NCI-H226 (cell line): ENCODE data around the gene ADAMTS19.
"Not testable (repeated sequence)": the region's sequence is repeated elsewhere in the genome, so short reads cannot be mapped to it uniquely, and the experiment has no call there.

Source experiments
- DNase-seq: peaks from one replicate; pipeline ENCODE4 v3.0.0-alpha.2; 2015

The ADAMTS19 gene

GRCh38 chr5:129474544-129474943 is 14.4 kb downstream of the ADAMTS19 start:
- no peak for DNase-seq

- no peak for DNase-seq
Measured at GRCh38 chr5:129476751-129477150, 16.7 kb downstream of the ADAMTS19 start.

DNA sequence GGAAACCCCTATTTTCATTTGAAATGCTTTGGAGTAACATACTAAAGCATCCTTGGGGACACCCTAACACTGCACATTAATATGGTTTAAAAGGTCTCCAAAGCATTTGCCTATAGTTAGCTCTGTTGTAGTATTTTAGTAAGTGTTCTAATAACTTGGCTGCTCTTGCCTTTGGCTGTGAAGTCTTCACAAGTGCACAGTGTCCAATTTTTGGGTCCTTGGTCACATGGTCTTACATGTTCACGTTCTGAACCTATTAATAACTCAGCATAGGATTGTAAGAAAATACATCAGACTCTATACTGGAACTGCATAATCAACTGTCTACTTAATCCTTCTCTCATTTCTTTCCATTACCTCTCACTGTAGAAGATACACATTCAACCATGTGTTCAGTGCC is 17.4 kb downstream of the ADAMTS19 start:
- DNase-seq = no peak

DNA sequence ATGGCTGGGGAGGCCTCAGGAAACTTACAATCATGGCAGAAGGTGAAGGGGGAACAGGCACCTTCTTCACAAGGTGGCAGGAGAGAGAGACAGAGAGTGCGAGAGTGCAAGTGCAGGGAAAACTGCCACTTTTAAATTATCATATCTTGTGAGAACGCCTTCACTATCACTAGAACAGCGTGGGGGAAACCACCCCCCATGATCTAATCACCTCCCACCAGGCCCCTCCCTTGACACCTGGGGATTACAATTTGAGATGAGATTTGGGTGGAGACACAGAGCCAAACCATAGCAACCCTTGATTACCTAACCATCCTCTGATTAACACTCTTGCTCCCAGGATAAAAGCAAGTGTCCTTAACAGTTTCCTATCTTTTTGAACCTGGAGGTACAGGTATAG is 21.1 kb downstream of the ADAMTS19 start:
- DNase-seq = no peak

- DNase-seq = no peak
Measured at GRCh38 chr5:129496421-129496820, 36.3 kb downstream of the ADAMTS19 start.

GRCh38 chr5:129496864-129497595 is 36.9 kb downstream of the ADAMTS19 start:
- no peak for DNase-seq

DNA sequence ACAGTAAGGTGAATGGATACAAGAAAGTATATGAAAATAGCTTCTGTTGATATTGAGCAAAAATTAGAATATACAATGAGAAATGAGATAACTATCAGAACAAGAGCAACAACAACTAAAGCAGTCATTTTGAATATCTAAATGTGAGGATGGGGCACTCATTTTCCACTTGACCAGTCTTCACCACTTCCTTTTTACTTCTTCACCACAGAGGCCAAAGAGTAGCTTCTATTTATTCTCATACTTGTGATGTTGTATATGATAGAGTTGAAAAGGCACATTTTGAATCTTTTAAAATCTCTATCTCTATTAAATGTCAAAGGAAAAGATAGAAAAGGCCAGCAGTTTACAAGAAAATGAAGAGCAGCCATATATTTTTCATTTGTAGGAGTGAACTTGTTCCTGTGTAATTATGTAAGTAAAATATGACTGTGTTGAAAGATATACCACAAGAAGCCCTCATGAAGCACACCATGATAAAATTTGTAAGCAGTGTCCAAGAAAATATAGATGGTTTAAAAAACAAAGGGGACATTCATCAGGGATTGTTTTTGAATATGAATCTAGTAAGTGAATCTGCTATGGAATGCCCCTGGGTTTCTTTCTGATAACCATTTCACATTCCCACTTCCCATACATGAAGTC is 39.2 kb downstream of the ADAMTS19 start:
- DNase-seq = no peak

DNA sequence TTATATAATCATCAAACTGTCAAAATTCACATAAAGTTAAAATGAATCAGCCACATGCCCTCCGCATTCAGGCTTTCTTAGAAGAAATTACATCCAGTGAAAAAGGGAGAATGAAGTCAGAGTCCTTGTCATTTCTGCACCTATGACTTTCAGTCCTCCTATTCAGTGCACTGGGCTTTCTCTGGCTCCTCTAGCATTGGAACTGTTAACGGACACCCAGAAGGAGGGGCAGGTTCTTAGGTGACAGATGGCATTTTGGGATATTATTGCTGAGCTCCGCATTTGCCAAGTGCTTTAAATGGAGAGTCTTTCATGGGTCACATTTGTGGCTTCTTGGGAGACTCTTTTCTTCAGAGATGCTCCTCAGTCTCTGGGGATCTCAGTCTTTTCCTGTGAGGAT is 40.0 kb downstream of the ADAMTS19 start:
- no peak for DNase-seq

- no peak for DNase-seq
Measured at GRCh38 chr5:129506086-129506485, 46.0 kb downstream of the ADAMTS19 start.

DNA sequence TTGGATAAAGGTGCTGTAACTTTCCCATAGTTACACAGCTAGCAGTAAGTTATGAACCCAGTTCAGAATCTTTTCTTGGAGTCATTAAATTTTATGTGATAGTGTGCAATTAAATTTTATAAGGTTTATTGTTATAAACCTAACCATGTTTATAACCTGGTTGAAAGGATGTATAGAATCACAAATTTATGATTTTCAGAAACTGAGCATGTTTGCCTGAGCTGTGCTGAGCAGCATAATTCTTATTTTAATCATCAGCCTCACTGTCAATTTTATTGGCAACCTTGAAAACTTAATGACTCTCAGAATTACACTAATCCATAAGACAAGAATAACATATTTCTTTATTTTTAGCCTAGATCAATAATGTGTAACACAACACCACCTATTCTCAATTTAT is 46.9 kb downstream of the ADAMTS19 start:
- DNase-seq = no peak

GRCh38 chr5:129507527-129507926 is 47.4 kb downstream of the ADAMTS19 start:
- DNase-seq = no peak

- no peak for DNase-seq
Measured at GRCh38 chr5:129508606-129509005, 48.5 kb downstream of the ADAMTS19 start.

DNA sequence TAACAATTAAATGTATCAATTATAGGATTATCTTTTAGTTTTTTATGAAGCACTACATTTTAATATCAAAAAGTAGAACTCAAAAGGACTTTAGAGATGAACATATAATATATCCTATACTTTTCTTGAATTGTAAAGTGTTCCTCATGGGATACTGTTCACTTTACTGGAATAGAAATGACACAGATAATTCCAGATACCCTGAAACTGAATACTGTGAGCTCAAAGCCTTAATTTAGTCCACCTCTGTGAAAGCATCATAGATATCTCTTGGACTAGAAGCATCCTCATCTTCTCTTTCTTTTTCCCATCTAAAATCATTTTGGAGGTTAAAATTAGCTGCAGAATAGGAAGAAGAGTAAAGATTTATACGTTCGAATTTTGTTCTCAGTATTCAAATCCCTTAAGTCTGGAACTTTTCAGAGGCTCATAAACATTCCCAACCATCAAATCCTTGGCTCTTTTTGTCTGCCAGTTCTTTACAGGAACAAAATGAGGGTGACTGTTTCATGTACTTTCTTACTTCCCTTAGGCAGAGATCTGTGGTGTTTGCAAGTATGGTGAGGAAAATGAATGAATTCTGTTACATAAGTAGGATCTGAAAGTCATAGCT is 49.4 kb downstream of the ADAMTS19 start:
- no peak for DNase-seq

DNA sequence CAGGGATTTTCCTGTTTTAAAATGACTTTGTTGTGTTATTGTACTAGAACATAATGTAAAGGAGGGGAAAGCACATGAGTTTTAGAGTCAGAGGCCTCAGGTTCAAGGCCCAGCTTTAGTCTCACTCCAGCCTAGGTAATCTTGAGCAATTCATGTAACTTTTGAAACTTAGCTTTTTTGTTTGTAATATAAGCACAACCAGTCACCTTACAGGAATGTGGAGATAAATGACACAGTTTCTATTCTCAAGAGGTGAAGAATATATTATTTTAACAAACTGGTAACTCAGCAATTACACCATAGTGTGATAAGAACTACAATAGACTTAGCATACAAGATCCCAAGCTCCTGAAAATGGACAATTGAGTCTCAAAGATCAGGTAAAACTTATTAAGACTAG is 51.2 kb downstream of the ADAMTS19 start:
- DNase-seq = no peak

DNA sequence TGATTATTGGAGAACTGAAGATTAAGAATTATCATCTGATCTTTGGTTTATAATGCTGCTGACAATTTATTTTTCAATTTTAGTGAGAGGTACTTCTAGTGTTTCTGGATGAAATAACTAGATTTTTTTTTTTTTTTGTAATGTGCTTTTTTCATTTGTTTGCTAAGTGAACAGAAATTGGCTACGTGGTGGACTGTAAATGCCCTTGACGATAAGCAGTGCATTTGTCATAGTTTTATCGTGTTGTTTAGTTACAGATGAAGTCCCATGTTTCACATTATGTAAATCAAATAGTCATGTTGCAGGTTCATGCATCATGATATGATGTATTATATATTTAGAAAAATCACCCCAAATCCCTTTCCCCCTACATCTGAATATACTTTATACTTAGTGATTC is 81.0 kb downstream of the ADAMTS19 start:
- no peak for DNase-seq

DNA sequence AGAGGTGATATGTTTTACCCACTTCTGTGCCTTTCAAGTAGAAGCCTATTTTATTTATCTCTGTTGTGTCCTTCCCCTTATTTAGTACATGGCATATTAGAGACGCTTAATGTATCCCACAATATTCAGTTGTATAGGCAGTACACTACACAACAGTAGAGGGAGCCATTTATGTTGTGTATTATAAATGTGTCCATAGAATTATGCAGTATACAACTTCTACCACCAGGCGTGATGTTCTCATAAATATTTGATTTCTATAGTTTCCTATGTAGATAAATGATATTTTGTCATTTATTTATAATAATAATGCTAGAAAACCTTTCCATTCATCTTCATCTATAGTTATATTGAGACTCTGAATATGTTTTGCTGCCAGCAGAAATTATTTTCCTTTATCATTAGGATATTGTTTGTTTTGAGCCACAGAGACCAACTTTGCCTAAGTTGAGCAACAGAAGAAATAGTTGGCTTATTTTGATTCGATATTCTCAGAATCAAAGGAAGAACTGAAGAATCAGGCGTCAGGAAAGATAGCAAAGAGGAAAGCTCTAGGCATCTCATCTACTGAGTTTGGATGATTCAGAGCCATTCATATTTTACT is 81.7 kb downstream of the ADAMTS19 start:
- no peak for DNase-seq

GRCh38 chr5:129547137-129547536 is 87.0 kb downstream of the ADAMTS19 start:
- no peak for DNase-seq

- DNase-seq = no peak
Measured at GRCh38 chr5:129554134-129554904, 94.2 kb downstream of the ADAMTS19 start.

DNA sequence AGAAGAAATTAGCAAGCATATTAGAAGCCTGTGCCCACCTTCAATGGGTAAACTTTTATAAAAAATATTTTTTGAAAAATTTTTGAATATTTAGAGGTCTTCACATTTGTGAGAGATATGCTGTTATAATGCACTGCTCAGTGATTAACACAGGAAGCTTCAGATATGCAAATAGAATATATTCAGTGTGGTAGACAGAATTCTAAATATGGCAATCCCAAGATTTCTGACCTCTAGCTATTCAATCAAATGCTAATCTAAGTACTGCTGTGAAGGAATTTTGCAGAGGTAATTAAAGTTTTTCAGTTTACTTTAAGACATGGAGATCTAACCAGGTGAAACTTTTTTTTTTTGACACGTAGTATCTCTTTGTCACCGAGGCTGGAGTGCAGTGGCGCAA is 103.5 kb downstream of the ADAMTS19 start:
- DNase-seq = no peak

DNA sequence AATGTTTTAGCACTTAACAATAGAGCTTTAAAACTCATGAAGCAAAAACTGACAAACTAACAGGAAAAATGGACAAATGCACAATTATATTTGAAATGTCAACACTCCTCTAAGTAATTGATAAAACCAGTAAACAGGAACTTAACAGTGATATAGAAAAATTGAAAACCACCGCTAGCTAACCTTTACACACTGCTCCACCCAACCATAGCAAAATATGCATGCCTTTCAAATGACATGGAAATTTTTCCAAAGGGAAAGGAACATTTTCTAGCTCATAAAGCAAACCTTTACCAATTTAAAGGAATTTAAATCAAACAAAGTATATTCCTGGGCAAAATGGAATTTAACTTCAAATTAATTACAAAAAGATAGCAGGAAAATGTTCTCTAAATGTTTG is 109.2 kb downstream of the ADAMTS19 start:
- no peak for DNase-seq

GRCh38 chr5:129572060-129572459 is 112.0 kb downstream of the ADAMTS19 start:
- DNase-seq = no peak

DNA sequence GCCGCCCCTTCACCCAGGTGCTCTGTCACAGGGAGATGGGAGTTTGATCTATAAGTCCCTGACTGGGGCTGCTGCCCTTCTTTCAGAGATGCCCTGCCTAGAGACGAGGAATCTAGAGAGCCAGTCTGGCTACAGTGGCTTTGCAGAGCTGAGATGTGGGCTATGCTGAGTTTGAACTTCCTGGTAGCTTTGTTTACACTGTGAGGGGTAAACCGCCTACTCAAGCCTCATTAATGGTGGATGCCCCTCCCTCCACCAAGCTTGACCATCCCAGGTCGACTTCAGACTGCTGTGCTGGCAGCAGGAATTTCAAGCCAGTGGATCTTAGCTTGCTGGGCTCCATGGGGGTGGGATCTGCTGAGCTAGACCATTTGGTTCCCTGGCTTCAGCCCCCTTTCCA is 124.4 kb downstream of the ADAMTS19 start:
- DNase-seq = not testable (repeated sequence)

DNA sequence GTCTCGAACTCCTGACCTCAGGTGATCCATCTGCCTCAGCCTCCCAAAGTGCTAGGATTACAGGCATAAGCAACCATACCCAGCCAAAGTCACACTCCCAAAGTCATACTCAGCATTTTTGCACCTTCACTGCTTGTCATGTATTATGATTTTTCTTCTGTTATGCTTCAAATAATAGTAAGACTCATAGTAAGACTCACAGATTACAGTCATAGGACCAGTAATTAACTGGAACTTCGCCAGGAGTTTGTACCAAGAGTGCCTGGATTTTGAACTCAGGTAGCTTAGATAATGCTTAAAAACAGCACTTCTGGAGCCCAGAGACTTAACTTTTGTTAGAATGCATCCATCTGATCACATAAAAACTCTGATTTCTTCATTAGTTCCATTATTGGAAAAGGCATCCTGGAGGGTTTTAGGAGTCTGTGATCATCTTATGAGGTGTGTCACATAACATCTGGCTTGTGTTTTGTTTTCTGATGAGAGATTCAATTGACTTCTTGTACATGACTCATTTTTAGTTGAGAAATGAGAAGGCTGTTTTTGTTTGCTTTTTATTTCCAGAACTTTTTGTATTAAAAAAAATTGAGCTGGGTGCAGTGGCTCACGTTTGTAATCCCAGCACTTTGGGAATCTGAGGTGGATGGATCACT is 131.5 kb downstream of the ADAMTS19 start:
- DNase-seq = no peak
